ENCODE data around the gene PLEKHA1. TPM values are rescaled to one million over a fixed set of nuclear protein-coding genes. Genes with fewer than 3 reads are reported as not detected.

Gene PLEKHA1
- 10 to 100 TPM; 22.6 to 35.4 (median 32.7) TPM for total RNA-seq

- TF ChIP-seq, protein P1, sequence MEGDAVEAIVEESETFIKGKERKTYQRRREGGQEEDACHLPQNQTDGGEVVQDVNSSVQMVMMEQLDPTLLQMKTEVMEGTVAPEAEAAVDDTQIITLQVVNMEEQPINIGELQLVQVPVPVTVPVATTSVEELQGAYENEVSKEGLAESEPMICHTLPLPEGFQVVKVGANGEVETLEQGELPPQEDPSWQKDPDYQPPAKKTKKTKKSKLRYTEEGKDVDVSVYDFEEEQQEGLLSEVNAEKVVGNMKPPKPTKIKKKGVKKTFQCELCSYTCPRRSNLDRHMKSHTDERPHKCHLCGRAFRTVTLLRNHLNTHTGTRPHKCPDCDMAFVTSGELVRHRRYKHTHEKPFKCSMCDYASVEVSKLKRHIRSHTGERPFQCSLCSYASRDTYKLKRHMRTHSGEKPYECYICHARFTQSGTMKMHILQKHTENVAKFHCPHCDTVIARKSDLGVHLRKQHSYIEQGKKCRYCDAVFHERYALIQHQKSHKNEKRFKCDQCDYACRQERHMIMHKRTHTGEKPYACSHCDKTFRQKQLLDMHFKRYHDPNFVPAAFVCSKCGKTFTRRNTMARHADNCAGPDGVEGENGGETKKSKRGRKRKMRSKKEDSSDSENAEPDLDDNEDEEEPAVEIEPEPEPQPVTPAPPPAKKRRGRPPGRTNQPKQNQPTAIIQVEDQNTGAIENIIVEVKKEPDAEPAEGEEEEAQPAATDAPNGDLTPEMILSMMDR (IDR thresholded peaks at IDR 0.05; ENCODE audit: low read depth): no peak
These were observed at the start of gene PLEKHA1 for GRCh38 chr10:122374237-122374858. Gene PLEKHA1 (plus strand): TSS chr10:122374708. CDS start chr10:122393201, 18,493 bp downstream.

DNA sequence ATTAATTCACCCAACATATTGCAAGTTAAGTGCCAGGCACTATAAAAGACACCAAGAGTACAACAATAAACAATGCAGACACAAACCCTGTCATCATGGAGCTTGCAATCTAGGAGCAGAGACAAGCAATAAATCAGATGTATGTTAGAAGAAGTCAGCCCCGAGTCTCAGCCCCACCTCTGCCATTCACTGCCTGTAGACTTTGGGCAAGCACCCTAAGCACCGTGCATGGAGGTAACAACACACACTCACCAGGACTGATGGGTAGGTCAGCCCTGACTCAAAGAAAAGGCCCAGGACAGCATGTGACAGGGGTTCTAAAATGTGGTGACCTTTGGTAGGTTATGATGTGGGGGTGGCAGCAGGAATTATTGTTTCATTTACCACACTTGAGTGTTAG lies 49.3 kb upstream of the PLEKHA1 start:
- TF ChIP-seq, protein P1 (IDR thresholded peaks at IDR 0.05; ENCODE audit: low read depth): no peak

- TF ChIP-seq, protein P1 (IDR thresholded peaks at IDR 0.05; ENCODE audit: low read depth): no peak
These were observed 48.1 kb upstream of the PLEKHA1 start for GRCh38 chr10:122326385-122326784.

- TF ChIP-seq, protein P1 (IDR thresholded peaks at IDR 0.05; ENCODE audit: low read depth): no peak
These were observed 47.7 kb upstream of the PLEKHA1 start for GRCh38 chr10:122326806-122327205.

- TF ChIP-seq, protein P1 (IDR thresholded peaks at IDR 0.05; ENCODE audit: low read depth): no peak
These were observed 47.0 kb upstream of the PLEKHA1 start for GRCh38 chr10:122327237-122328206.

GRCh38 chr10:122328676-122329075 lies 45.8 kb upstream of the PLEKHA1 start:
- TF ChIP-seq, protein P1 (IDR thresholded peaks at IDR 0.05; ENCODE audit: low read depth): no peak

DNA sequence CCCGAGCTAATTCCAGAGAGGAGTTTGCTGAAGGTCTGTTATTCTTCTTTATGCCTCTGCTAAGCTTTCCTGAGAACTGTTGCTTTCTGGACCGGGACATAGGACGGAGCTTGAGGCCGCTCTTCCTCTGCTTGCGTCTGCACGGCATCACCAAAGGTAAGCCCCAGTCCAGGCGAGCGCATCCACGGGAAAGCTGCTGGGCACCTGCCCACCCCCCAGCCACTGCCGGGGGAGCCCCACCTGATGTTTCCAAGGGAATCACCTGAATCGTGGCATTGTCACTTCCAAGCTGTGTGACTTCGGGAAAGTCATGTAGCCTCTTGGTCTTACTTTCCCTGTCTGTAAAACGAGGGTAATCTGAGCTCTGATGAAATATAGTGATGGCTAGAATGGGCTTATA lies 45.1 kb upstream of the PLEKHA1 start:
- TF ChIP-seq, protein P1 (IDR thresholded peaks at IDR 0.05; ENCODE audit: low read depth): no peak
